ENCODE results near the gene MIS18A.

GRCh38 chr21:32299695-32300094 lies 20.8 kb upstream of the MIS18A start:
- no peak for TF ChIP-seq CTCF (IDR thresholded peaks at IDR 0.05; ENCODE audit: poor library complexity, severe bottlenecking)
- no peak for TF ChIP-seq POLR2AphosphoS5 (IDR thresholded peaks at IDR 0.05)
- no peak for TF ChIP-seq TAF1 (IDR thresholded peaks at IDR 0.05; ENCODE audit: low read depth)
- no peak for TF ChIP-seq EZH2 (IDR thresholded peaks at IDR 0.05; ENCODE audit: borderline replicate concordance, insufficient read depth, low read length, poor library complexity, severe bottlenecking)
- TF ChIP-seq RAD21 (conservative IDR thresholded peaks at IDR 0.05) = no peak
- TF ChIP-seq EP300 (conservative IDR thresholded peaks at IDR 0.05; ENCODE audit: poor library complexity, severe bottlenecking) = no peak
- no peak for TF ChIP-seq REST (IDR thresholded peaks at IDR 0.05; ENCODE audit: borderline replicate concordance)
- no peak for TF ChIP-seq MXI1 (conservative IDR thresholded peaks at IDR 0.05; ENCODE audit: poor library complexity, severe bottlenecking)

Measured in neural cell (in vitro differentiated cells).